NCI-H1105 treated with DMSO at 0.1 percent for 48 hours (cell line): ENCODE data around the gene ZMYM2.
A peak's percentile ranks its signal among the peaks of the same experiment; 100 is the strongest.
"Not testable (repeated sequence)": the region's sequence is repeated elsewhere in the genome, so short reads cannot be mapped to it uniquely, and the experiment has no call there.

Source experiments
- DNase-seq: peaks from one replicate; lab custom pipeline; 2025; lab: John Stamatoyannopoulos, UW

The ZMYM2 gene

GRCh38 chr13:19982447-19983043 lies 24.0 kb downstream of the ZMYM2 start:
- no peak for DNase-seq

- DNase-seq = no peak
These were observed 26.1 kb downstream of the ZMYM2 start for GRCh38 chr13:19984430-19985218.

GRCh38 chr13:19985219-19985556 lies 26.7 kb downstream of the ZMYM2 start:
- no peak for DNase-seq

DNA sequence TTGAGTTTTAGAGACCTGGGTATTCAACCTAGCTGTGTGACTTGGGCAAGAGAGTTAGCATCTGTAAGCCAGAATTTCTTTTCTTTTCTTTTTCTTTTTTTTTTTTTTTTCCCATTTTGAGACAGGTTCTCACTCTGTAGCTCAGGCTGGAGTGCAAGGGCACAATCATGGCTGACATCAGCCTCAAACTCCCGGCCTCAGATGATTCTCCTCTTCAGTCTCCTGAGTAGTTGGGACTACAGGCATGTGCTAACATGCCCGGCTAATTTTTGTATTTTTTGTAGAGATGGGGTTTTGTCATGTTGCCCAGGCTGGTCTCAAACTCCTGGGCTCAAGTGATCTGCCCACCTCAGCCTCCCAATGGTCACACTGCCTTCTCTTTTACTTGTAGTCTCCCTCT lies 33.0 kb downstream of the ZMYM2 start:
- DNase-seq = no peak

DNA sequence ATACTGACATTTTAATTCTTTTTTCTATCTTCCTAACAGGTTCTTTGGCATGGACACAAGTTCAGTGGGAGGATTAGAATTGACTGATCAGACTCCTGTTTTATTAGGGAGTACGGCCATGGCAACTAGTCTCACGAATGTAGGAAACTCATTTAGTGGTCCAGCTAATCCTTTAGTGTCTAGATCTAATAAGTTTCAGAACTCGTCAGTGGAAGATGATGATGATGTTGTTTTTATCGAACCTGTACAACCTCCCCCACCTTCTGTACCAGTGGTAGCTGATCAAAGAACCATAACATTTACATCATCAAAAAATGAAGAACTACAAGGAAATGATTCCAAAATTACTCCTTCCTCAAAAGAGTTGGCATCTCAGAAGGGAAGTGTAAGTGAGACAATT lies 34.5 kb downstream of the ZMYM2 start:
- DNase-seq = no peak

GRCh38 chr13:19998960-19999359 lies 40.4 kb downstream of the ZMYM2 start:
- no peak for DNase-seq

GRCh38 chr13:20000062-20000552 lies 41.6 kb downstream of the ZMYM2 start:
- DNase-seq = no peak

DNA sequence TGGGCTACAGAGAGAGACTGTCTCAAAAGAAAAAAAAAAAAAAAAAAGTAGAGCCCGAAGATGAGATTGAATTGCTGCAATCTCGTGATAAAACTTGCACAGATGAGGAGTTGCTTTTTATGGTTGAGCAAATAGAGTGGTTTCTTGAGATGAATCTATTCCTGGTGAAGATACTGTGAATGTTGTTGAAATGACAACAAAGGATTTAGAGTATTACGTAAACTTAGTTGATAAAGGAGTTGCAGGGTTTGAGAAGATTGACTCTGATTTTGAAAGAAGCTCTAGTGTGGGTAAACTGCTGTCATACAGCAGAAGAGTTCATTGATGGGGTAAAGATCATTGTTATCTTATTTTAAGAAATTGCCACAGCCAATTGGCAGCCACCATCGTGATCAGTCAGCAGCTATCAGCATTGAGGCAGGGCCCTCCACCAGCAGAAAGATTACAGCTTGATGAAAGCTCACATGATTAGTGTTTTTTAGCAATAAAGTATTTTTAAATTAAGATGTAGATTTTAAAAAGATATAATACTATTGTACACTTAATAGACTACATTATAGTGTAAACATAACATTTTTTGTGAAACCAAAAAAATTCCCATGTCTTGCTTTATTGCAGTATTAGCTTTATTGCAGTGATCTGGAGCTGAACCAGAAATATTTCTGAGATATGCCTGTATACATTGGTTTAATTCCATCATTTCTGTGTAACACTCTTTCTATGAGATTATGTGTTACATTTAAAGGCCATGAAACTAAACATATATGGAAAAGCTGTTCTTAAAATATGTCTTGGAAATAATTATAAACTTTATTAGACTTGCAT lies 43.1 kb downstream of the ZMYM2 start:
- DNase-seq = no peak

GRCh38 chr13:20002787-20003186 lies 44.3 kb downstream of the ZMYM2 start:
- DNase-seq = peak; percentile 0

GRCh38 chr13:20006206-20006605 lies 47.7 kb downstream of the ZMYM2 start:
- no peak for DNase-seq

GRCh38 chr13:20015763-20016162 lies 57.2 kb downstream of the ZMYM2 start:
- no peak for DNase-seq

- DNase-seq = no peak
These were observed 58.3 kb downstream of the ZMYM2 start for GRCh38 chr13:20016649-20017364.

GRCh38 chr13:20017365-20017711 lies 58.8 kb downstream of the ZMYM2 start:
- DNase-seq = no peak

GRCh38 chr13:20019043-20019442 lies 60.5 kb downstream of the ZMYM2 start:
- DNase-seq = no peak

GRCh38 chr13:20024702-20025101 lies 66.2 kb downstream of the ZMYM2 start:
- no peak for DNase-seq

DNA sequence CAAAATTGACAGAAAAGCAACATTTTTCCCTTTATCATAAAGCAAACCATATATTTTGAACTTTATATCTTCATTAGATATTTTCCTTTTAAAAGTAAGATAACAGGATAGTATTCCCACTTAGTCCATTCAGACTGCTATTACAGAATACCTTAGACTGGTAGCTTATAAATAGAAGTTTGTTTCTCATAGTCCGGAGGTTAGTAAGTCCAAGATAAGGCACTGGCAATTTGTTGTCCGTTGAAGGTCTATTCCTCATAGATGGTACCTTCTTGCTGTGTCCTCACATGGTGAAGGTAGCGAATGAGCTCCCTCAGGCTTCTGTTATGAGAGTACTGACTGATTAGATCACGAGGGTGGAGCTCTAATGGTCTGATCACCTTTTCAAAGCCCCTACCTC lies 70.4 kb downstream of the ZMYM2 start:
- DNase-seq = no peak

- no peak for DNase-seq
These were observed 75.0 kb downstream of the ZMYM2 start for GRCh38 chr13:20033486-20033885.

DNA sequence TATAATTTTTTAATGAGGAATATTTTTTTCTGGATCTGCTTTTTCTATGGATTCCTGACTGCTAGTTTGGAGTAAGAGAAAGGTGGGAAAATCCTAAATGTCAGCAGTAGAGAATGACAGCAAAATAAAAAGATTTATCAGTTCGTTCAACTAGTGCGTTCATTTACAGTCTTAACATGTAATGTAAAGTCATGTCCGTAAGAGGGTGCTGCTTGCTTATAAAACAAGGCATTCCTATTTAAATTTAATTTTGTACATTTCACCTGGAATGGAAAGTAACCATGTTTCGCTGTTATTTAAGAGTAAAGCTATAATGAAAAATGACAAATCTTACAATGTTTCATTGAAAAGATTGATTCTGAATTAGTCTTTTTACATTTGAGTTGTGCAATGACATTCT lies 76.6 kb downstream of the ZMYM2 start:
- no peak for DNase-seq

- no peak for DNase-seq
These were observed 79.4 kb downstream of the ZMYM2 start for GRCh38 chr13:20037908-20038307.

DNA sequence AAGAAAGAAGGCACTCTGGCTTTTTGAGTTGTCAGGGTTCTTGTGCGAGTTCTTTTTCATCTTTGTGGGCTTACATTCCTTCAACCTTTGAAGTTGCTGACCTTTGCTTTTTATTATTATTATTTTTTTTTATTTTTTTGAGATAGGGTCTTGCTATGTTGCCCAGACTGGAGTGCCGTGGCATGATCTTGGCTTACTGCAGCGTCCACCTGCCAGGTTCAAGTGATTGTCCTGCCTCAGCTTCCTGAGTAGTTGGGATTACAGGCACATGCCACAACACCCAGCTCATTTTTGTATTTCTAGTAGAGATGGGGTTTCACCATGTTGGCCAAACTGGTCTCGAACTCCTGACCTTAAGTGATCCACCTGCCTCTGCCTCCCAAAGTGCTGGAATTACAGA lies 84.1 kb downstream of the ZMYM2 start:
- not testable (repeated sequence) for DNase-seq

DNA sequence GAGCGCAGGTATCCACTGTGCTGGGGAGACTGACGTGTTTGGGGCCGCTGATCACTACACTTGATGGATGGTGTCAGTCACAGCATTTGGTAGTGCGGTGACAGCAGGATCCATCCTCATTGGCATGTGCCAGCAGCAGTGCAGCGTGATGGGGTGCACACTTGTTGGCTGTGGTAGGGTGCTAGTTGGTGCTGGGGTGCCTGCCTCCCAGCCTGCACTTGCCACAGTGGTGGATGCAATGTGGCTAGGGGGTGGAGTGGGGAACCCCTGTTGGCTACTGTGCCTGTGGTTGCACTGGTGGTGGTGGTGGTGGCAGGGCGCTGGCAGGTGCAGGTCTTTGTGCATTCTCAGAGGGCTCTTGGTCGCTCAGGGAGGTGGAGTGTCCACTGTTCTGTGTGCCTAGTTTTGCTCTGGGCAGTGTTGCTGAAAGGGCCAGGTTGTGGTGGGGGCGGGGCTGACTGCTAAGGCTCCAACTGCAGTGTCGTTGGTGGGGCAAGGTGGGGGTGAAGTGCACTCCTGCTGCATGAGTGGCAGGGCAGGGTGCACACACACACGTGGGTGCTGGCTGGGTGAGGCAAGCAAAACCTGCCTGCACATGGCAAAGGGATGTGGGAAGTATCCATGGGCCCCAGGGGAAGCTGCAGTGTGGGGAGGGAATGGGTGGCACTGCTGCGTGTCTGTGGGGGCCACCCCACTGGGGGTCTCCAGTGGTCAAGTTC lies 84.8 kb downstream of the ZMYM2 start:
- no peak for DNase-seq

DNA sequence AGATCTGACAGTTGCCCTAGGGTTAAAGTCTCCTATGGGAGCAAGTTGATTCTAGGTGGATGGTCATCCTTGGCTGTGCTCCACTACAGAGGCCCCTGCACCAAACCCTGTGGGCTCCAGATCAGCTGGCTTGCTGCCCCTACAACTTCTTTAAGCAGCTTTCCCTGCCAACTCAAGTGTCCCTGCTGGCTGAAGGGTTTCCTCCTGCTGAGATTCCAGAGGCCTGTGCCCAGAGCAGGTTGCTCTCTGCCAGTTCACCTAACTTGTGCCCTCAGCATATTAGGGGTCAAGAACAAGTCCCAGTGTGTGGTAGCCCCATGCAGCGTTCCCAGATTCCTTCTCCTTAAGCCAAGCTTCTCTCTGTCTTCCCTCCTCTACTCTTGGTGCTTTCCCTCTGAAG lies 85.6 kb downstream of the ZMYM2 start:
- no peak for DNase-seq
